CD4-positive, alpha-beta T cell treated with Interleukin-17A for 4 hours (primary cell): ENCODE measurements around the gene KCNAB3.

ENCODE experiments used
- DNase-seq: peaks from one replicate; pipeline ENCODE4 v3.0.0-alpha.2; 2020; ENCODE audit warnings: mixed read lengths

KCNAB3 gene

DNA sequence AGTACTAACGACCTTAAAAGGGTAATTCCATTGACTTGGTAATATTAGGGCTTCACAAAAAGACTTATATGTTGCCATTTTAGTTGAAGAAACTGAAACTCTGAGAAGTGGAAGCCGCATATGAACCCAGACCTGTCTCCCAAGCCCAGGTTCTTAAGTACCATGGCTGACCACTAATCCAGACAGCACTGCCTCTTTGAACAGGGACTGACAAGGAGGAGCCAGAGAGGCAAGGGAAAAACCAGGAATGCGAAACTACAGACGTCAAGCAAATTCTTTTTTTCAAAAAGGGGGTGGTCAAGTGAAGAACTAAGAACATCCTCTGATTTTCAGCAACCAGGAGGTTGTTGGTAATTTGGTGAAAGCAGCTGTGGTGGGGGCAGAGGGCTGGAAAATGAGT lies 56.6 kb downstream of the KCNAB3 start:
- DNase-seq = no peak
